Renal pelvis (tissue), 4 donors: ENCODE data around the gene KCTD13. TPM values are rescaled to one million over a fixed set of nuclear protein-coding genes. Genes with fewer than 3 reads are reported as not detected.
"Not testable (repeated sequence)": the region's sequence is repeated elsewhere in the genome, so short reads cannot be mapped to it uniquely, and the experiment has no call there.

Experiments used
- DNase-seq: peaks from one replicate; pipeline ENCODE4 v3.0.0-alpha.2; 2013
- polyA plus RNA-seq, 3 donors: library from polyadenylated mRNA; unstranded; fragments of 120-200 nt; gene quantifications; one replicate each; pipeline ENCODE4 v1.2.1, GENCODE V29; 2013; ENCODE audit not compliant: insufficient read length in 3 of 3

Gene KCTD13
- polyA plus RNA-seq, 3 donors: 14.8 to 30.9 (median 29.4) TPM

GRCh38 chr16:29889372-29889771 lies 36.7 kb downstream of the KCTD13 start:
- DNase-seq: not testable (repeated sequence)

- DNase-seq: no peak
These were observed 42.0 kb downstream of the KCTD13 start for GRCh38 chr16:29883987-29884386.

GRCh38 chr16:29881050-29881449 lies 45.0 kb downstream of the KCTD13 start:
- no peak for DNase-seq

GRCh38 chr16:29878172-29878571 lies 47.9 kb downstream of the KCTD13 start:
- DNase-seq: no peak

- DNase-seq: no peak
These were observed 48.6 kb downstream of the KCTD13 start for GRCh38 chr16:29877266-29877961.

- no peak for DNase-seq
These were observed 49.3 kb downstream of the KCTD13 start for GRCh38 chr16:29876594-29877249.

- DNase-seq: no peak
These were observed 49.8 kb downstream of the KCTD13 start for GRCh38 chr16:29876217-29876593.

- DNase-seq: no peak
These were observed 50.8 kb downstream of the KCTD13 start for GRCh38 chr16:29875206-29875605.

GRCh38 chr16:29873319-29873718 lies 52.7 kb downstream of the KCTD13 start:
- no peak for DNase-seq

GRCh38 chr16:29871822-29872546 lies 54.0 kb downstream of the KCTD13 start:
- DNase-seq: no peak

- DNase-seq: not testable (repeated sequence)
These were observed 57.0 kb downstream of the KCTD13 start for GRCh38 chr16:29869067-29869466.

GRCh38 chr16:29868396-29869009 lies 57.5 kb downstream of the KCTD13 start:
- DNase-seq: no peak

- DNase-seq: no peak
These were observed 61.8 kb downstream of the KCTD13 start for GRCh38 chr16:29864205-29864604.

GRCh38 chr16:29863669-29863984 lies 62.4 kb downstream of the KCTD13 start:
- no peak for DNase-seq

- DNase-seq: peak; percentile 97
These were observed 63.0 kb downstream of the KCTD13 start, which contains the start of gene CDIPT for GRCh38 chr16:29862884-29863668. CDIPT (minus strand) TSS chr16:29863226; CDS start chr16:29862857, 369 bp downstream.

- no peak for DNase-seq
These were observed 63.6 kb downstream of the KCTD13 start for GRCh38 chr16:29862383-29862883.

GRCh38 chr16:29860218-29860617 lies 65.8 kb downstream of the KCTD13 start:
- no peak for DNase-seq

- DNase-seq: no peak
These were observed 67.1 kb downstream of the KCTD13 start for GRCh38 chr16:29858974-29859373.

- DNase-seq: no peak
These were observed 67.7 kb downstream of the KCTD13 start for GRCh38 chr16:29858149-29858849.

GRCh38 chr16:29857133-29857760 lies 68.8 kb downstream of the KCTD13 start:
- no peak for DNase-seq
